Calu3 (cell line): ENCODE results near the gene KCTD18. TPM values are rescaled to one million over a fixed set of nuclear protein-coding genes. Genes with fewer than 3 reads are reported as not detected.
A peak's percentile ranks its signal among the peaks of the same experiment; 100 is the strongest.

Experiments
- BruUV-seq: library from RNA; stranded (reverse); fragments of 400-500 nt; replicated peaks from 2 replicates; lab custom pipeline; 2021; lab: Mats Ljungman, UMichigan
- CTCF ChIA-PET: fragments of 300-600 bp; sonication (Branson Sonifier 250); formaldehyde crosslinking; loops from one replicate; lab custom pipeline; 2022; ENCODE audit warnings: antibody characterized with exemption; lab: Charles Lee
- DNase-seq: peaks from one replicate; pipeline ENCODE4 v3.0.0; 2022
- H3K27ac Mint-ChIP-seq: one replicate; pipeline ENCODE4 v1.8.0; 2022; ENCODE audit warnings: mixed read lengths; ENCODE audit not compliant: unreplicated experiment
- H3K27me3 Mint-ChIP-seq: one replicate; pipeline ENCODE4 v1.8.0; 2022; ENCODE audit warnings: mixed read lengths; ENCODE audit not compliant: unreplicated experiment
- H3K36me3 Mint-ChIP-seq: one replicate; pipeline ENCODE4 v1.8.0; 2022; ENCODE audit warnings: mild to moderate bottlenecking, moderate library complexity, mixed read lengths; ENCODE audit not compliant: insufficient read depth, unreplicated experiment
- H3K4me1 Mint-ChIP-seq: one replicate; pipeline ENCODE4 v1.8.0; 2022; ENCODE audit warnings: mild to moderate bottlenecking, low read depth, mixed read lengths; ENCODE audit not compliant: unreplicated experiment
- H3K4me3 Mint-ChIP-seq: one replicate; pipeline ENCODE4 v1.8.0; 2022; ENCODE audit warnings: mild to moderate bottlenecking, low read depth, moderate library complexity, mixed read lengths; ENCODE audit not compliant: unreplicated experiment
- H3K9me3 Mint-ChIP-seq: one replicate; pipeline ENCODE4 v1.8.0; 2022; ENCODE audit warnings: low read depth, mixed read lengths; ENCODE audit not compliant: unreplicated experiment
- intact Hi-C: fragments of 100-400 bp; cut with micrococcal nuclease; formaldehyde crosslinking; loops from one replicate; pipeline ENCODE4 v1.10.0; 2022; ENCODE audit not compliant: unreplicated experiment
- total RNA-seq: library from RNA; stranded (reverse); gene quantifications from 2 replicates; pipeline ENCODE4 v1.2.3, GENCODE V29; 2022
- TF ChIP-seq, protein P1 (sequence below): fragments of 200-600 bp; IDR thresholded peaks from one replicate; pipeline ENCODE4 v1.8.0; 2022; ENCODE audit warnings: antibody characterized with exemption; ENCODE audit not compliant: unreplicated experiment

Gene KCTD18
- total RNA-seq, 1 experiment from 2014 or later, result 11.8 TPM

DNA sequence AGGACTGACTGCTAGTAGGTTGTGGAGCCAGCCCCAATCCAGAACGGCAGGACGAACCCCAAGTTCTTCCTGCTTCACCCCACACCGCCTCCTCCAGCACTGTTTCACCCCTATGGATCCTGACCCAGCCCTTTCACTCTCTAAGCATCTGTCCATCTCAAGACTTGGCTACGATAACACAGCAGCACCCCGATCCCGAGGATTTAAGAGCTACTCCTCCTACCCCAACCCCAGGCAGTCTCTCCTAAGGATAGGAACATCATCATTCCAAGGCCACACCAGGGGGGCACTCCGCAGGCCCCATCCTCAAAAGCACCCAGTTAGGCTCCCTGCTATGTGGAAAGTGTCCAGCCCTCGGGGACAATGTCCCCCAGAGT lies 645 bp downstream of the KCTD18 start:
- Mint-ChIP-seq H3K9me3 (no peaks in the 10 kb centered on the region), H3K4me1 (peaks cover 10% of the 10 kb centered on the region), H3K36me3 (peaks cover 8% of the 10 kb centered on the region), H3K27ac (peak overlapping the region; percentile 60), H3K4me3 (peak overlapping the region; percentile 83), H3K27me3 (no peaks in the 10 kb centered on the region)
- DNase-seq, result peak; percentile 5
- TF ChIP-seq, protein P1, sequence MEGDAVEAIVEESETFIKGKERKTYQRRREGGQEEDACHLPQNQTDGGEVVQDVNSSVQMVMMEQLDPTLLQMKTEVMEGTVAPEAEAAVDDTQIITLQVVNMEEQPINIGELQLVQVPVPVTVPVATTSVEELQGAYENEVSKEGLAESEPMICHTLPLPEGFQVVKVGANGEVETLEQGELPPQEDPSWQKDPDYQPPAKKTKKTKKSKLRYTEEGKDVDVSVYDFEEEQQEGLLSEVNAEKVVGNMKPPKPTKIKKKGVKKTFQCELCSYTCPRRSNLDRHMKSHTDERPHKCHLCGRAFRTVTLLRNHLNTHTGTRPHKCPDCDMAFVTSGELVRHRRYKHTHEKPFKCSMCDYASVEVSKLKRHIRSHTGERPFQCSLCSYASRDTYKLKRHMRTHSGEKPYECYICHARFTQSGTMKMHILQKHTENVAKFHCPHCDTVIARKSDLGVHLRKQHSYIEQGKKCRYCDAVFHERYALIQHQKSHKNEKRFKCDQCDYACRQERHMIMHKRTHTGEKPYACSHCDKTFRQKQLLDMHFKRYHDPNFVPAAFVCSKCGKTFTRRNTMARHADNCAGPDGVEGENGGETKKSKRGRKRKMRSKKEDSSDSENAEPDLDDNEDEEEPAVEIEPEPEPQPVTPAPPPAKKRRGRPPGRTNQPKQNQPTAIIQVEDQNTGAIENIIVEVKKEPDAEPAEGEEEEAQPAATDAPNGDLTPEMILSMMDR, result no peak
- CTCF ChIA-PET, result interaction anchor here (0.9 to 1.0 kb wide), 2 partner anchors 14 to 194 kb away, joined by 3 read pairs; no protein-coding TSS in a partner anchor
- BruUV-seq, result no TSS peak
- intact Hi-C loops, result loop anchor here (2.0 kb wide), 1 partner anchor 530 kb away; no protein-coding TSS in a partner anchor

DNA sequence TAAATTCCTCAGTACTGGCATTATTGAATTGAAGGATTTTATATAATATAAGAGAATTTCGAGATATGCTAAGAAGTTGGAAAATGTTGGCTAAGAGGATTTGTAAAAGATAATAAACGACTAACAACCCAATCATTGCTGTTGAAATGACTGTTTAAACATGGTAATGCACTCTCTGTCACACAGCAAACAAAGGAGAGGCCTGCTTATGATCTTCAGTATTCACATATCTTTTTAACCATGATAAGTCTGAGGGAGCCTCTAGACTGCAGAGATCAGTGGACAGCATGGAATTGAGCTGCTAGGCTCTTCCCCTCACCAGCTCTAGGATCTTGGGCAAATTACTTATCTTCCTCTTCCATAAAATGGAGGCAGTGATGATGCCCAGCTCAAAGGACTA lies 2.7 kb downstream of the KCTD18 start:
- CTCF ChIA-PET, result no interaction called here
- intact Hi-C loops, result no loop called here
- BruUV-seq, result no TSS peak
- Mint-ChIP-seq H3K27me3 (no peaks in the 10 kb centered on the region), H3K4me1 (peaks cover 10% of the 10 kb centered on the region), H3K36me3 (peaks cover 8% of the 10 kb centered on the region), H3K27ac (no peak overlapping the region), H3K9me3 (peaks cover 2% of the 10 kb centered on the region), H3K4me3 (no peak overlapping the region)
- TF ChIP-seq, protein P1, result no peak
- no peak for DNase-seq

DNA sequence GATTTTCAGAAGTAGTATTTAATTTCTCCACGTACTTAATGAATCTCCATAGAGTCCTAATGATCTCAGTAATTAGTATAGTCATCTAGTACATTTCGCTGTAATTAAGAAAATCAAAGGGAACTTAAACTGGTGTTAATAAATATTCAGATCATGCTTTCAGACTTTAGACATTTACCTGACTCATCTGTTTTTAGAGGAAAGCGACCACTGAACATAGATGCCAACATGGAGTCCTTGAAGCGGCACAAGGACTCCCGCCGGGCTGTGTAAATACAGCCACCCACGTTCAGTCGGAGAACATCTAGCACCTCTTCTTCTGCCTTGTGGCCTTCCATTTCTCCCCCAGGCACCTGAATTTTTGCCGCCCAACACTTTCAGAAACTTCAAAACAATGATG lies 3.2 kb downstream of the KCTD18 start:
- CTCF ChIA-PET, result no interaction called here
- no peak overlapping the region for H3K27ac Mint-ChIP-seq
- no TSS peak for BruUV-seq
- H3K36me3 Mint-ChIP-seq, result peaks cover 8% of the 10 kb centered on the region
- DNase-seq, result no peak
- H3K4me1 Mint-ChIP-seq, result peaks cover 10% of the 10 kb centered on the region
- TF ChIP-seq, protein P1, result no peak
- peaks cover 2% of the 10 kb centered on the region for H3K9me3 Mint-ChIP-seq
- intact Hi-C loops, result no loop called here
- H3K4me3 Mint-ChIP-seq, result no peak overlapping the region
- H3K27me3 Mint-ChIP-seq, result no peaks in the 10 kb centered on the region

DNA sequence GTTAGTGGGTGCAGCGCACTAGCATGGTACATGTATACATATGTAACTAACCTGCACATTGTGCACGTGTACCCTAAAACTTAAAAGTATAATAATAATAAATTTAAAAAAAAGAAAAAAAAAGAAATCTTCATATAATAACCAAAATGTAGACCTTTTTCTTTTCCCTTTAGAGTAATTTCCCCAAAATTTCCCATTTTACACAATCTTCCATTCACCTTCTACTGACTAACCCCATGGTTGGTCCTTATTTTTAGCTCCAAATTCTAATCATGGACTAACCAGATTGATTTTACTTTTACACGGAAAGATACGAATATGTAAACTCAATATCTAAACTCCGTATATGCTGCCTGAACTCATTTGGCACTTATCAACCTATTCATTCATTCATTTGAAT lies 7.7 kb downstream of the KCTD18 start:
- no TSS peak for BruUV-seq
- H3K27ac Mint-ChIP-seq, result no peak overlapping the region
- H3K36me3 Mint-ChIP-seq, result peaks cover 5% of the 10 kb centered on the region
- CTCF ChIA-PET, result interaction anchor here (0.5 kb wide), 1 partner anchor 308 kb away, joined by 3 read pairs; no protein-coding TSS in a partner anchor
- intact Hi-C loops, result no loop called here
- no peaks in the 10 kb centered on the region for H3K27me3 Mint-ChIP-seq
- peaks cover 2% of the 10 kb centered on the region for H3K9me3 Mint-ChIP-seq
- H3K4me3 Mint-ChIP-seq, result no peak overlapping the region
- no peaks in the 10 kb centered on the region for H3K4me1 Mint-ChIP-seq
- TF ChIP-seq, protein P1, result no peak
- no peak for DNase-seq
